ENCODE data around the gene NR3C2. TPM values are rescaled to one million over a fixed set of nuclear protein-coding genes. Genes with fewer than 3 reads are reported as not detected.
A peak's percentile ranks its signal among the peaks of the same experiment; 100 is the strongest.

NR3C2 gene
- total RNA-seq, 1 donor = 4.7 TPM

DNA sequence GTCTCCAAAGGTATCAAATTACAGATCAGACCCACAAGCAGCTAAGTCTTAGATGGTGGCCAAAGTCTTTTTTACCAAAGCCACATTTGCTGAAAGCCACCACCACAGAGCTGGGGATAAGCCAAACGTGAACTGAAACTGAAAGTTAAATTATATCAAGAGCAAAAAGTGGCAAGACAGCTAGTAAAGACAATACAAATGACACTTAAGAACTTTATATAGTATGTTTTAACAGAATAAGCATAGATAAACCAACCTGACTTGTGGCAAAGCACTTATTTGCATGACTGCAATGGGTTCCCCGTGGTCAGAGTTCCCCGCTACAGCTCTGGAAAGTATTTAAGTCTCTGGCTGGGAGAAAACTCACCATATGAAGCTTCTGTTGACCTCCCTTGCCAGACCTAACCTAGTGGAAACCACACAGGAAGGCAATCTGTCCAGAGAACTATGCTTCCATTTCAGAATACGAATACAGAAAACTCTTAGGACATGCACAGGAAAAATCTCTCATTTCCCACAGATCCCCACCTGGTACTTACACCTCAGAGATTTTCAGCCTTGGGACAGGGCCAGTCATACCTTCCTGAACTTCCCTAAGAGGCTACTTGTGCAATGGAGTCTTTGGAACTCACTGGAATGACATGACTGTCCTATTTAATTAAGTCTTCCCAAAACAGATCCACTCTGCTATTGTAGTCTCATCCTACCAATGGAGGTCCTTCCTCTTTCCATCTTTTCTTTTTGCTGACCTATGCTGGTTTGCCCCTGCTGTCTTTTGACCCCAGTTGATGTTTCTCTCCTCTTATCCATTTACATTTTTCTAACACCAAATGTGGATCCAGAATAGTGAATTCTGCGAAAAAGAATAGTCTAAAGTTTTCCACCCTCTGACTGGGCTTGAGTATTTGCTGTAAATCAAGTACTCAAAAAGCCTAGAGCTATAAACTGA lies 225.1 kb downstream of the NR3C2 start:
- DNase-seq (ENCODE audit: low read depth) = peak; percentile 7
- no peak overlapping the region for H3K4me3 ChIP-seq (ENCODE audit: low read depth, low read length)
- TF ChIP-seq, protein P1, sequence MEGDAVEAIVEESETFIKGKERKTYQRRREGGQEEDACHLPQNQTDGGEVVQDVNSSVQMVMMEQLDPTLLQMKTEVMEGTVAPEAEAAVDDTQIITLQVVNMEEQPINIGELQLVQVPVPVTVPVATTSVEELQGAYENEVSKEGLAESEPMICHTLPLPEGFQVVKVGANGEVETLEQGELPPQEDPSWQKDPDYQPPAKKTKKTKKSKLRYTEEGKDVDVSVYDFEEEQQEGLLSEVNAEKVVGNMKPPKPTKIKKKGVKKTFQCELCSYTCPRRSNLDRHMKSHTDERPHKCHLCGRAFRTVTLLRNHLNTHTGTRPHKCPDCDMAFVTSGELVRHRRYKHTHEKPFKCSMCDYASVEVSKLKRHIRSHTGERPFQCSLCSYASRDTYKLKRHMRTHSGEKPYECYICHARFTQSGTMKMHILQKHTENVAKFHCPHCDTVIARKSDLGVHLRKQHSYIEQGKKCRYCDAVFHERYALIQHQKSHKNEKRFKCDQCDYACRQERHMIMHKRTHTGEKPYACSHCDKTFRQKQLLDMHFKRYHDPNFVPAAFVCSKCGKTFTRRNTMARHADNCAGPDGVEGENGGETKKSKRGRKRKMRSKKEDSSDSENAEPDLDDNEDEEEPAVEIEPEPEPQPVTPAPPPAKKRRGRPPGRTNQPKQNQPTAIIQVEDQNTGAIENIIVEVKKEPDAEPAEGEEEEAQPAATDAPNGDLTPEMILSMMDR (IDR thresholded peaks at IDR 0.05; ENCODE audit: insufficient read depth, low read length) = no peak

DNA sequence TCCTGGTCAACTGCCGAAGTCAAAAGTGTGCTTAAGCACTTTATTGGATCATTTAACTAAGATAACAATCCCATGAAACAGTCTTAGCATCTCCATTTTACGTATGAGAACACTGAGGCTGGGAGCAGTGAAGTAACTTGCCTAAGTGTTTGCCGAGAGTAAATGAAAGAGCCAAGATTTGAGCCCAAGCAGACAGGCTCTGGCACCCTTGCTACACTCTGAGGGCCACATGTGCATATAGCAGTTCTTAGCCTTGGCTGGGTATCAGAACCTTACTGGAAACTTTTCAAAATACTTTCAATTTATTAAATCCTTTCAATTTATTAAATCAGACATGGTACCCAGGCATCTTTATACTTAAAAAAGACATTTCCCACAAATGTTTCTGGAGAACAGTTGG lies 225.9 kb downstream of the NR3C2 start:
- peak; percentile 4 for DNase-seq (ENCODE audit: low read depth)
- TF ChIP-seq, protein P1 (IDR thresholded peaks at IDR 0.05; ENCODE audit: insufficient read depth, low read length) = no peak
- H3K4me3 ChIP-seq (ENCODE audit: low read depth, low read length) = no peak overlapping the region

DNA sequence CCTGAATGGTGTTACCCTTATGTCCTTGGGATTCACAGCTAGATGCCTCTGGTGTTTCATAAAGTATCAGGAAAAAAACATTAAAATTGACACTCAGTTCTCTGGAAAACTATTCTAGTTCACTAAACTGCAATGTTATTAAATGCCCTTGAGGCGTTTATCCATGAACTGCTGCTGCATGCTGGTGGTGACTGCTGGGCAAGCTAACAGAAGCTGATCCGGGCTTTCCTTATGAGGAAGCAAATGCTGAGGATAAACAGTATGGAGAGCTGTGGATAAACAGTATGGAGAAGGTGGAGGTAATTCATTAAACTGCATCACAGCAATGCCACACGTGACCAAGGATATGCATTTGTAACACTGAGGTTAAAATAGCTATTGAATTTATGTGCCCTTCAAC lies 227.0 kb downstream of the NR3C2 start:
- H3K4me3 ChIP-seq (ENCODE audit: low read depth, low read length) = no peak overlapping the region
- DNase-seq (ENCODE audit: low read depth) = no peak
- TF ChIP-seq, protein P1 (IDR thresholded peaks at IDR 0.05; ENCODE audit: insufficient read depth, low read length) = no peak

DNA sequence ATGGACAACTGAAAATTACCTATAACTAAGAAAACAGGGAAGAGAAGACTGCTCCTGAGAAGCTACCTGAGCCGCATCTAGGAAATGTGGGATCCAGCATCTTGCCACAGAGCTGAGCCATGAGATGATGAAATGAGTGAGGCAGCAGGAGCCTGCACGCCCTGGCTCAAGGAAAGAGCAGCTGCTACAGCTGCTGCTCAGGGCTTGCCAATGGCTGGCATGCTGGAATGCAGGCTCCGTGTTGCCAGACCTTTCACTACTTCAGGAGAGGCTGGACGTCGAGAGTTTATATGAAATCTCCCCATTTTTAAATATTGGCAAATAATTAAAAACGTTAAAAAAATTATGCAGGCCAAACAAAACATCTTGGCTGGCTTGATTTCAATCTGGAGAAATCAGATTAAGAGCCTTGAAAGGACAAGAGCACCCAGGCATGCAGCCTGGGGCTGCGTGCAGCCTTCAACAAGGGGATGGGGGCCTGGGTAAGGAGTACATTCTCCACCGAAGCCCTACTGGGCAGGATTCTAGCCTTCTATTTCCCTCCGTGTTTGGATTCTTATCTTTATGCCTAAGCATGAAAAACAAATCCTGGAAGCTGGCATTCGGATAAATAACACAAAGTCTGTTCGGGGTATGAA lies 227.6 kb downstream of the NR3C2 start:
- TF ChIP-seq, protein P1 (IDR thresholded peaks at IDR 0.05; ENCODE audit: insufficient read depth, low read length) = no peak
- DNase-seq (ENCODE audit: low read depth) = peak; percentile 63
- no peak overlapping the region for H3K4me3 ChIP-seq (ENCODE audit: low read depth, low read length)

DNA sequence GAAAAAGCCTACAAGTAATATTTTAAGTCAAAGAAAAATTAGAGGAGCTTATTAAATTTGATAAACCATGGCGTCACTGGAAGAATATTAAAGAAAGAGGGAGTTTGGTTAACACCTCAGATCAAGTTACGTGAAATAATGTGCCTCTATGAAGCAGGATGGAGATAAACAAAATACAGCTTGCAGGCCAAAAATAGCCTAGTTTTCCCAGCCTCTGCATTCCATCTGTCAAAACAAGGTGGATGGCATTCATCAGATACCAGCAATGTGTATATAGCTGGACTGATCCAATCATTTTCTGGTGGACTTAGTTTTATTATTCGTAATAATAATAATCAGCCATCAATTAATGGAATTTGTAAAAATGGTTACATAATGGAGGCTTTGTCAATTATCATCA lies 230.7 kb downstream of the NR3C2 start:
- DNase-seq (ENCODE audit: low read depth) = no peak
- TF ChIP-seq, protein P1 (IDR thresholded peaks at IDR 0.05; ENCODE audit: insufficient read depth, low read length) = no peak

DNA sequence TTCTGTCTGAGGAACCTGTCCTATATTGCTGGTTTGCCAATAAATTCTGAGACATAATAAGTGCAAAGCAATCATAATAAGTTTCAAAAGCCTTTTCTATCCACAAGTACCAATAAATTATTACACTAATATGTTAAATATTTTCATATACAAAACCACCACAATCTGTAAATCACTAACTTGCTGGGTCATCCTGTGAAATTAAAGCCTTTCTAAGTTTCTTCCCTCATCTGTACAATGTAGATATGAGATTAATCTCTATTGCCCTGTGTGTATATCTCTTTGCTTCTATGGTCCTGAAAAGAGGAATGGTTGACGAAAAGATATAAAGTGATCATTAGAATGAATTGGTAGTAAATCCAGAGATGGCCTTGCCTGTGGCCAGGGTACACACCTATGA lies 231.6 kb downstream of the NR3C2 start:
- TF ChIP-seq, protein P1 (IDR thresholded peaks at IDR 0.05; ENCODE audit: insufficient read depth, low read length) = no peak
- DNase-seq (ENCODE audit: low read depth) = no peak
- H3K4me3 ChIP-seq (ENCODE audit: low read depth, low read length) = no peak overlapping the region

More for the DNA sequence above, 230.7 kb downstream of the NR3C2 start:
- no peak overlapping the region for H3K4me3 ChIP-seq (ENCODE audit: low read depth, low read length)
